Measurements from ENCODE around the gene SOS1.
"Not testable (repeated sequence)": the region's sequence is repeated elsewhere in the genome, so short reads cannot be mapped to it uniquely, and the experiment has no call there.

SOS1 gene

DNA sequence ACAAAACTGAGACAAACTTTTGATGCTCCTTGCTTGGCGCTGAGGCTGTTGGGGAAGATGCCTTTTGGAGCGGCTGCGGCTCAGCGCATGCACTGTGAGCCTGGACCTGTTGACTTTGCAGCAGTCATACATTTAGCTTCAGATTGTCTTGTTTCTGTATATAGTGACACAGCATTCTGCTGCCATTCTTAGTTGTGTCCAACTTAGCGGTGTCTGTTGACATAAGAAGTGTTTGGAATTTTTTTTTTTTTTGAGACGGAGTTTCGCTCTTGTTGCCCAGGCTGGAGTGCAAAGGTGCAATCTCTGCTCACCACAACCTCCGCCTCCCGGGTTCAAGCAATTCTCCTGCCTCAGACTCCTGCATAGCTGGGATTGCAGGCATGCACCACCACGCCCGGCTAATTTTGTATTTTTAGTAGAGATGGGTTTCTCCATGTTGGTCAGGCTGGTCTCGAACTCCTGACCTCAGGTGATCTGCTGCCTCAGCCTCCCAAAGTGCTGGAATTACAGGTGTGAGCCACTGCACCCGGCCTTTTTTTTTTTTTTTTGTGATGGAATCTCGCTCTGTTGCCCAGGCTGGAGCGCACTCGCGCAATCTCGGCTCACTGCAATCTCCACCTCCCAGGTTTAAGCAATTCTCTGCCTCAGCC, 17.5 kb upstream of the SOS1 start:
- not testable (repeated sequence) for DNase-seq

DNA sequence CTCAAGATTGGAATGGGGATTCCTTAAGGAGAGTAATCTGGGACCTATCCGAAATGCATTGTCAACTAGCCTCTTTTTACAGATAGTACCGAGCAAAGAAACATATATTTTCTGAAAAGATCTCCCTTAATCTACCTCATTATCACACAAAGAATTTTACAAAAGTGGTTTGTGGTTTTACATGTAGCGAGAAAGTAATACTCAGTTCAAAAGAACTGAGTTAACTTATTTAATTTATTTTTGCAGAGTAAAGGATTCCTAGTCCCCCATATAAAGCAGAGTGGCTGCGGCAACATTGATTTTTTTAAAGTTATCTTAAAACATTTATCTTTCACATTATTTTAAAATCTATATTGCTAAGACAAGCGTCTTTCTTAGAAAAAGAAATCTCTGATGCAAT, 15.9 kb upstream of the SOS1 start:
- DNase-seq, result no peak

DNA sequence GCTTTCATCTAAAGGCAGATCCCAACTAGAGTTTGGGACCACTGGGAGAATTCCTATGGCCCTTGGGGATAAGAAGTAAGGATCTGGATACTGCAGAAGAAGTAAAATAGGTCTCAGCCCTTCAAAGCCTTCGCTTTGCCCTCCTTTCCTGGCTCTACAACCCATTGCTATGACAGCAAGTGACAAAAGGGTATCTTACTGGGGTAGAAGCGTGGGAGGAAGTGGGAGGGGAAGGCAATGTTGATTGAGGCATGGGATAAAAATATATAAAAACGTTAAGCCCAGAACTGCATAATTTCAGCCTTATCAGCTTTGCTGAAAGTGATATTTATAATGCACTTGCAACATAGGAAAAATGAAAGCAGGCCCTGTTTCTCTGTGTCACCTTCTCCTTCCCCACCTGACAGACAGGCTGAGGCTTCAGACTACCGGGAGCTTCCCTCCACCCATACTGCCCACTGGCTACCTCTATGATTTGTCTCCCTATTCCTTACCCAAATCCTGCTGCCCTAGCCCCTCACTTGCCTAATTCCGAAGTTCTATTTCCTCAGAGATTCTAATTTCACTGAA, 14.9 kb upstream of the SOS1 start:
- DNase-seq, result no peak

DNA sequence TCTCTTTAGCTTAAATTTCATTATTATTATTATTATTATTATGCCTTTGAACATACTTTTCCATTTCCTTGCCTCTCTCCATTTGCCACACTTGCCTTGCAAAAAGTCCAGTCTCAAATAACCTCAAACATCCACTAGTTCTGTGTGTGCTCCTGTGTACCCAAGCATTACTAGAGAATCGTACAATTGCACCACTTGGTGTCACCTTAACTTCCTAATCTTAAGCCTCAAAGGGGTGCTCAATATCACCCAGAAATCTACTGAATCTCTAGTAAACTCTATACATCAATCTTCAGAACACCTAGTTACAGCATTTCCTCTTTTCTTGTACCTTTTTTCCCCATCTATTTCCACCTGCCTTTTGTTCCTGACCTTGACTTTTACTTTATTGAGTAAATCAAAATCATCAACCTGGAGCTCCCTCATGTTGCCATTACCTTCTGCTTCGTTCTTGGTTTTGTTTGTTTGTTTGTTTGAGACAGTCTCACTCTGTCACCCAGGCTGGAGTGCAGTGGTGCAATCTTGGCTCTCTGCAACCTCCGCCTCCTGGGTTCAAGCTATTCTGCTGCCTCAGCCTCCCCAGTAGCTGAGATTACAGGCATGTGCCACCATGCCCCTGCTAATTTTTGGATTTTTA, 12.5 kb upstream of the SOS1 start:
- no peak for DNase-seq

DNA sequence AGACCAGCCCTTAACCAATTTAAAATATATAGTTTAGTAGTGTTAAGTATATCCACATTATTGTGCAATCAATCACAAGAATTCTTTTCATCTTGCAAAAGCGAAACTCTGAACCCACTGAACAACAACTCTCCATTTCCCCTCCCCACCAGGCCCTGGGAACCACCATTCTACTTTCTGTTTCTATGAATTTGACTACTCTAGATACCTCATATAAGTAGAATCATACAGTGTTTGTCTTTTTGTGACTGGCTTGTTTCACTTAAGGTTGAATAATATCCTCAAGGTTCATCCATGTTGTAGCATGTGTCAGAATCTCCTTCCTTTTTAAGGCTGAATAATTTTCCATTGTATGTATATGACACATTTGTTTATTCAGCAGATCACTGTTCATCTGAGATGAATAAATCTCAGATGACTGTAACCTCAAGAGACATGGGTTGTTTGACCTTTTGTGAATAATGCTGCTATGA, 8.1 kb upstream of the SOS1 start:
- peak; percentile 59 for DNase-seq

DNA sequence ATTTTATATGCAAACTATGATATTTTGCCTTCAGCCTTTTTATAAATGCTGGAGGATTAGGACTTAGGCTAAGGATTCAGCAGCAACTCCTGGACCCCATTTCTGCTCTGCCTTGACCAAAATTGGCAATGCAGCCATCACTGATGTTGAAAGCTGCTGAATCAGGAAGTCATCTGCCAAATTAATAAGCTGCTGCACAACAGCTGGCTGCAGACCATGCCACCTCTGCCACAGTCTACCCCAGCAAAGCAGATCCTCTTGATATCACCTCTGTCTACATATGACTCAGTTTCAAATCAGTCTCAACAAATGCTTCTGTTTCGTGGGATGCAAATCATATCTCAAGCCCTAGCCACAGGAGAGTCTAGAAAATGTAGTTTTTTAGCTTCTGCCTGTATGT, 7.1 kb upstream of the SOS1 start:
- DNase-seq, result peak; percentile 30

DNA sequence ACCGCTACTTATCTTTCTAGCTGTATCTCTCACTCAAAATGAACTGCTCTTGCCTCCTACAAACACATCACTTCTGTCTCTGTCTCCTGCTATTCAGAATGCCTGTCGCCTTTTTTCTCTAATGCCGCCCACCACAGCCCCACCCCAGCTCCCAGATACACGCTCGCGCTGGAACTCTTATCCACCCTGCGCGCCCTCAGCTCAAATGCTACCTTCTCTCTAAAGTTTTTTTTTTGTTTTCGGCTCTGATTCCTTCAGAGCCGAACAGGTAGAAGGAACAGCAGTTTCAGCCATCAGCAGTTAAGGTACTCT, 3.9 kb upstream of the SOS1 start:
- DNase-seq, result peak; percentile 29

DNA sequence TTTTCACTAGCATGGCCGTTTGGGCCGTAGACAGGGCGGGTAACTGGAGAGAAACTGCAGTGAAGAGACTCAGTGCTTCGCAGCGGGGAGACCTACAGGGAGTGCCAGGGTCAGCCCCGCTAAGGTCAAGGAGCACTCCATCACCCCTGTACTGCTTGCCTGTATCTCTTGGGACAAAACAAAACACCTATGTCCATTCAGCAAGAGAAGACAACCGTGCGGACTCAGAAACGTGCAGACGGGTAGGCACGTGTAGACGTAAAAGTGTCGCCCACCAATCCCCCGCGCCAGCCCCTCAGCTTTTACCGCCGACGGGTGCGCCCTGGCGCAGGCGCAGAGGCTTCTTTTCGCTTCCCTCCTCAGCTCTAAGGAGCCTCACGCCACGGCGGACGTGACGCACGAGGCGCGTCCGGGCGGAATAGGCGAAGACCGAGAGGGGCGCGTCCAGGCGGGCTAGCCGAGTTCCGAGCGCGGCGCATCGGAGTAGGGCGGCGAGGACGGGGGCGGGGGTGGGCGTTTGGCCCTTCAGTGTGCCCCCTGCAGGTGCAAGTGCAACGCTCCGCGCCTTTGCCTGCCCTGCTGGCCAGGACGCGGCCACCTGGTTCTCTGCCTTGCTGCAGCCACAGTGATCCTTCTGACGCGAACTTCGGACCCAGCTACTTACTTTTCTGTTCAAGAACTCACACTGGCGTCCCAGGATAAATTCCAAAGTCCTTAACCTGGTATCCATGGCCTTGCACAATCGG, 3.3 kb upstream of the SOS1 start:
- DNase-seq, result peak; percentile 96

DNA sequence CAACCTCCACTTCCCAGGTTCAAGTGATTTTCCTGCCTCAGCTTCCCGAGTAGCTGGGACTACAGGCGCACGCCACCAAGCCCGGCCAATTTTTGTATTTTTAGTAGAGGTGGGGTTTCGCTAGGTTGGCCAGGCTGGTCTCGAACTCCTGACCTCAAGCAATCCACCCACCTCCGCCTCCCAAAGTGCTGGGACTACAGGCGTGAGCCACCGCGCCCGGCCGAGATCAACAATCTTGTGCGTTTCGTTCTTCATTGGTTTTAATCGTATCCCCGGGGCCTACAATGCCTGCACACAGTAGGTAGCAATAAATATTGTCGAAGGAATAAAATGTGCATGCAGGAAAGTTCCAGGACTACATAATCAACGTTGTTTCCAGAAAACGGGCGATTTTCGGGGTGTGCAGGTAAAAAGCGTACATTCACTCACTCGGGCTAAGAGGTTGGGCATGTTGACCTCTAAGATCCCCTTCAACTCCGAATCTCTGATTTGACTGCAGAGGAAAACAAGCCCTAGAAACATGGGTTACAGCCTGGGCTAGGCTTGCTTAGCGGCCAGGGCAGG, 2.7 kb upstream of the SOS1 start:
- DNase-seq, result no peak

DNA sequence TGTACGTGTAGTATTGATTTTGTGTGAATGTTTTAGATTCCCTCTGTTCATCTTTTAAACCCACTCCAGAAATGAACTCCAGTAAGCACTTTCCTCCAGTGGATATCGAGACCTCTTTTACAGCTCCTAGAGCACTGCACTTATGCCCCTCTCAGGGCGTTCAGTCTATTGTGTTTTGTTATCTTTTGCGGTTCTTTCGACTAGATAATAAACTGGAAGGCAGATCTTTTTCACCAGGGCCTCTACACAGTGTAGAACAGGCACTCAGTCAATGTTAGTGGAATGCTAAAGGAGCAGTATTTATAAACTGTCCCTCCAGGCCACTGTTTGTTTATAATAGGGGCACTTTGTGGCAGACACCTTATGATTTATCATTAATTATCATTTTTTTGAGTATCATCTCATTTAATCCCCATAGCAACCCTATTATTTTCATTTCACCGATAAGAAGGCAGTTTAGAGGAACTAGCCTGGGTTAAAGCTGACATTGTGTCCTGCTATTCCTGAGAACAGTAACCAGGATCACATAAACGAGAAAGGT, 742 bp upstream of the SOS1 start:
- no peak for DNase-seq

DNA sequence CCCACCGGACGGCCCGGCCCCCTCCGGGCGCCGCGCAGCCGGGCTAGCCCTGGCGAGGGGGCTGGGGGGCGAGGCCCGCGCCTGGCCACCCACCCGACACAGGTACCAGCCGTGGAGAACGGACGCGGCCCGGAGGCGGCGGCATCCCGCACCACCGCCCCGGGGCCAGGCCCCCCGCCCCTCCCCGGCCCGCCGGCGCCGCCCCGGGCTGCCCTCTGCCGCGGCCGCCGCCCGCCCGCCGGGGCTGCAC, 405 bp downstream of the SOS1 start:
- DNase-seq, result no peak

DNA sequence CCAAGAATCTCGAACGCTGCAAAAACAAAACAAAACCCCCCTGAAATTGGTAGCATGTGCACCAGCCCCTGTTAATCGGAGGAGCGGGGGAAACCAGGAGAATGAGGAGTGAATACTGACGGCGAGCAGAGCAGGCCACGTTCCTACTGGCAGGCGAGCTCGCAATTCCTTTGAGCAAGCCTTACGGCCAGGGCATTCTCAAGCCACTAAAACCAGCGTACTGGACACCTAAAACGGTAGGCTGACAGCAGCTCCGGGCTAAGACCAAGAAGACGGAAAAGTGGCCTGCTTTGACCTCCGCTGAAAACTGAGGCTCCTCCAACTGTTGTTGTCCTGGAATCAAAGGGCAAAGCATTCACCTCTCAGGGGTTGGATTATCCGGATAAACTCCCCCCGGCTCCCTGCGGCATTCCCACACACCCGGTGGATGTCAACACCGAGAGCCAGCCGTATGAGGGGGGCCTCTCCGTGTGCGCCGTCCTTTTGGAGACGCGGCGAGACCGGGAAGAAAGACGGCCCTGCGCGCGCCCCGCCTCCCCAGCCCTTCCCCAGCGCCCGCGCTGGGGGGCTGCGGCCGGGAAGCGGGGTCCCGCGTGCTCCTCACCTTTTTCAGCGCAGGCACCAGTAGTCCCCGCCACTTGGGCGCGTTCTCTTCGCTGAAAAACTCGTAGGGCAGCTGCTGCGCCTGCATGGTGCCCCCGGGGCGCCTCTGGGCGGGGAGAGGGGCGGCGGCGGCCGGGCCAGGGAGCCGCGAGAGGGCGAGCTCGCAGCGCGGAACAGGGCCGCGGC, 925 bp downstream of the SOS1 start:
- peak; percentile 65 for DNase-seq

DNA sequence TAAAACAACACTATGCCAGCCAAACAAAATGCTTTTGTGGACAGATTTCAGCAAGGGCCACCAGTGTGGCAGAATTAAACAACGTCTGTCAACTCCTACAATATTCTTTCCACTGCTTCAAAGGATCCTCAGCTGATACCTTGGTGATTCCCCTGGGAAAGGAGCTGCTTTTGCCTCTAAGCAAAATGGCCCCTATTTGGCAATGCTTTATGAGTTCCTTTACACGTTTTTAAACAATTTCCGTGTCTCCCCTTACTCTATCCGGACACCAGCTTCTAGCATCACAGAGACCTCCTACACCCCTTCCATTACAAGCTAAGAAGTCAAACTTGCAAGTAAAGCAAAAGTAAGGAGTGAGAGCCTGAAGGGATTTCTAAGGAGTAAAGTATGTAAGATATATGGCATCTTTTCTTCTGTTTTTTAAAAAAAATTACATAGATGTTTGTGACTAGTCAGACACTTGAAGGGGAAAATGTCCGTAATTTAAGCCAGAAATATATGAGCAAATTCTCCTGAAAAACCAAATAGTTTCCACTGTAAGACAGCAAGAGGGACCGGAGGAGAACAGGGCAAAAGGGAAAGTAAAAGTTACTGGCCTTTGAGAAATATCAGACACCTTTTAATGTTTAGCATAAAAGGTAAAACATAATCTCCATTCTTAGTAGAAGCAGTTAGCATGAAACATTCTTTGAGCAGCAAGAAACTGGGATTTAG, 1.9 kb downstream of the SOS1 start:
- no peak for DNase-seq

DNA sequence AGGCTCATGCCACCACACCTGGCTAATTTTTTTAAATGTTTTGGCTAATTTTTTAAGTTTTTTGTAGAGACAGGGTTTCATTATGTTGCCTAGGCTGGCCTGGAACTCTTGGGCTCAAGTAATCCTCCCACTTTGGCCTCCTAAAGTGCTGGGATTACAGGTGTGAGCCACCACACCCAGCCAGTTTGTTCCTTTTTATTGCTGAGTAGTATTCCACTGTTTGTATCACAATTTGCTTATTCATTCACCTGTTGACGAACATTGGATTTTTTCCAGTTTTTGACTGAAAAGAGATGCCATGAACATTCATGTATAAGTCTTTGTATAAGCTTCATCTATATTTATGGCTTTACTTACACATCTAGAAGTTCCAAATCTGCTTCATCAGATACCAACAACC, 5.3 kb downstream of the SOS1 start:
- no peak for DNase-seq

DNA sequence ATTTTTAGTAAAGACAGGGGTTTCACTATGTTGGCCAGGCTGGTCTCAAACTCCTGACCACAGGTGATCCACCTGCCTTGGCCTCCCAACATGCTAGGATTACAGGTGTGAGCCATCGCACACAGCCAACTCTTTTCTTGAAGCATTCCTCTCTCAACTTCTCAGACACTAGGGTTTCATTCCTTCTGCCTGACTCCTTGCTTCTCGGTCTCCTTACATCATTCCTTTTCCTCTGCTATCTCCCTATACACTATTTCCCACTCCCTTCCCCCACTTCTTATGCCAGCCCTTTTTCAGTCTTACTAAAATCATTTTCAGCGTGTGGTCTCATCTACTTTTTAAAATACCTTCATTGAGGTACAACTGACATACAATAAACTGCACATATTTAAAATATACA, 6.1 kb downstream of the SOS1 start:
- no peak for DNase-seq

DNA sequence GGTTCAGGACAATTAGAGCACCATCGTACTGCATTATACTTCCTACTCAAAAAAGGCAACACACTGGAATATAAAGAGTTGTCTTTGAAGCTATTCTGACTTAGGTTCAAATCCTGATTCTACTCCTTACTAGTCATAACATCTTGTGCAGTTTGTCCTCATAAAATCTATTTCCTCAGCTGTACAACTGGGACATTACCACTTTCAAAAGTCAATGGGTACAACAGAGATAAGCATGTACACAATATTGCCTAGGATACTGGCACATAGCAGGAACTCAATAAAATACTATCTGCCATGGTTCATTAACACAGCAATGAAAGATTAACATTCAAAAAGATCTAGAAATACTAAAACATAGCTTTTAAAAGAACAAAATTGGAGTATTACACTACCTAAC, 11.3 kb downstream of the SOS1 start:
- no peak for DNase-seq

DNA sequence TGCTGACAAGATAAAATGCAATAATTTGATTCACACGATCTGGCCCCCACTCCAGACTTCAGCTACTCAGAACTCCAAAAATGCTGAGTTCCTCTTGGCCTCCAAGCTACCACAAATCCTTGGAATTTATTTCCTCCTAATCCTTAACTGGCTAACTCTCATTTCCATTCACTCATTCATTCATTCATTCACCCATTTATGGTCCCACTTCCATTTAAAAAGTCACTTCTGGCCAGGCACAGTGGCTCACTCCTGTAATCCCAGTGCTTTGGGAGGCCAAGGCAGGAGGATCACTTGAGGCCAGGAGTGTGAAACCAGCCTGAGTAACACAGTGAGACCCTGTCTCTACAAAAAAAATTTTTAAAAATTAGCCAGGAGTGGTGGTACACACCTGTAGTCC, 12.5 kb downstream of the SOS1 start:
- DNase-seq, result no peak

DNA sequence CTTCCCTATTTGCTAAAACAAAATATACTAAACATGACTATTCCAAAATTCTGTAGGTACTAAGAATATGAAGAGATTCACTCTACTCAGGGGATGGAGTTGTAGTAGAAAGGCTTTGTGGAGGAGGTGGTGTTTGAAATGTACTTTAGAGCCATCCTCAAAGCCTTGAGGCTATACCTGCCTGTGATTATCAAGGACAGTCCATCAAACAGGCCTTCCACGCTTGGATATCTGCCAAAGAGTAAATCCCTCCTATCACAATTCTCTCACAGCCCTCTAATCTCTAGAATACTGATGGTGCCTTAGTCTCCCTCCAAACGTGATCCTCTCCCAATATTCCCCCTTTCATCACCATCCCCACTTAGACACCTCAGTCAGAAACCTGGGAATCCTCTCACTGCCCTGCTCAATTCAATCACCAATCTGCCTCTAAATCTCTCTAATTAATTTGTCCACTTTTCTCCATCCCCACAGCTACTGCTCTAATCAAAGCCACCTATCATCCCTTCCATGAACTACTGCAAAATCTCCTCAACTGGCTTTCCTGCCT, 13.1 kb downstream of the SOS1 start:
- no peak for DNase-seq

DNA sequence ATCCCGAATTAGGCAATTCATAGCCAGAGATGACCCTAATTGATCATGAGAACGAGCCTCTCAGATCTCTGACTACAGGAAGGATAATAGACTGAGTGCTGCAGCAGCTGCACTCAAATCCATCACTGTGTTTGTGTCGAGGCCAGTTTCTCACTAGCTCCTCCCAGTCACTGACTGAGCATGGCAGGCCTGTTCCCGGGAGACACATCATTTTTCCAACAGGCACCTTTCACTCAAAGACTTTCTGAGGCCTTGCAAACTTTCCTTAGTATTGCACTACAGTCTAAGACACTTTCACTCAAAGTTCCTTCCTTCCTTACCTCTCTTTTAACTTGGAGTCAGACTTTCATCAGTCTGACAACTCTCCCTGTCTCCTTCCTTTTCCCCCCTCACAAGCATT, 13.7 kb downstream of the SOS1 start:
- no peak for DNase-seq

DNA sequence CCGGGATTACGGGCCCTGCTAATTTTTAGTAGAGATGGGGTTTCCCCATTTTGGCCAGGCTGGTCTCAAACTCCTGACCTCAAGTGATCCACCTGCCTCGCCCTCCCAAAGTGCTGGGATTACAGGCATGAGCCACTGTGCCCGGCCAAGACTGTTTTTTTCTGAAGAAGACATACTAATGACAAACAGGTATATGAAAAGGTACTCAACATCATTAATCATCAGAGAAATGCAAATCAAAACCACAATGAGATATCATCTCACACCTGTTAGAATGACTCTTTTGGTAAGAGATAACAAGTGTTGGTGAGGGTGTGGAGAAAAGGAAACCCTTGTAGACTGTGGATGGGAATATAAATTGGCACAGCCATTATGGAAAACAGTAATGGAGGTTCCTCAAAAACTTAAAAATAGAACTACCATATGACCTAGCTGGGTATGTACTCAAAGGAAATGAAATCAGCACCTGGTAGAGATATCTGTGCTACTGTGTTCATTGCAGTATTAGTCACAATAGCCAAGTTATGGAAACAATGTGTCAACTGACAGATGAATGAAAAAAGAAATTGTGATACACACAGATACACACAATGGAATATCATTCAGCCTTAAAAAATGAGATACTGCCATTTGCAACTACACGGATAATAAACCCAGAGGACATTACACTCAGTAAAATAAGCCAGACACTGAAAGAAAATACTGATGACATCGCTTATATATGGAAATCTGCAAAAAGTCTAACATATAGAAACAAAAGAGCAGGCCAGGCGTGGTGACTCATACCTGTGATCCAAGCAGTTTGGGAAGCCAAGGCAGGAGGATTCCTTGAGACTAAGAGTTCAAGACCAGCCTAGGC, 20.8 kb downstream of the SOS1 start:
- no peak for DNase-seq

DNA sequence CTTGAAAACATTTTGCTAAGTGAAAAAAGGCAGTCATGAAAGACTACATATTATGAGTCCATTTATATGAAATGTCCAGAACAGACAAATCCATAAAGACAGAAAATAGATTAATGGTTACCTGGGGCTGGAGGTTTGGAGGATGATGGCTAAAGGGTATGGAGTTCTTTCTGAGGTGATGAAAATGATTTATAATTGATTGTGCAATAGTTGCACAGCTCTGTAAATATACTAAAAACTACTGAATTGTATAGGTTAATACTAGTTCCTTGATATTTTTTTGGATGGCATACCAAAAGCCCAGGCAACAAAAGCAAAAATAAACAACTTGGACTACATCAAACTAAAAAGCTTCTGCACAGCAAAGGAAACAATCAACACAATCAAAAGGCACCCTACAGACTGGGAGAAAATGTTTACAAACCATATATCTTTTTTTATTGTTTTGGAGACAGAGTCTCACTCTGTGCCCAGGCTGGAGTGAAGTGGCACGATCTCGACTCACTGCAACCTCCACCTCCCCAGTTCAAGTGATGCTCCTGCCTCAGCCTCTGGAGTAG, 21.5 kb downstream of the SOS1 start:
- no peak for DNase-seq
